Liver (tissue), 3 donors: ENCODE data around the gene BMP10.

Experiments
- ATF3 ChIP-seq: IDR thresholded peaks from 2 replicates; pipeline ENCODE4 v1.6.1; 2016; ENCODE audit warnings: antibody characterized with exemption
- CTCF ChIP-seq: fragments of 150-350 bp; IDR thresholded peaks from 2 replicates; pipeline ENCODE4 v1.5.1; 2017; ENCODE audit warnings: improper control_type of control experiment, low read depth, low read length; ENCODE audit not compliant: missing input control
- EGR1 ChIP-seq, 2 donors: IDR thresholded peaks; 2 replicates each; pipeline ENCODE4 v1.6.1; 2016 to 2018; ENCODE audit warnings: antibody characterized with exemption in 2 of 2, low read depth in 2 of 2
- MAX ChIP-seq: IDR thresholded peaks from 2 replicates; pipeline ENCODE4 v1.6.1; 2016; ENCODE audit warnings: antibody characterized with exemption
- RXRA ChIP-seq, 2 donors: IDR thresholded peaks; 2 replicates each; pipeline ENCODE4 v1.6.1; 2017 to 2018; ENCODE audit warnings: antibody characterized with exemption in 2 of 2, mild to moderate bottlenecking in 1 of 2
- SP1 ChIP-seq: IDR thresholded peaks from 2 replicates; pipeline ENCODE4 v1.6.1; 2018; ENCODE audit warnings: antibody characterized with exemption, mild to moderate bottlenecking
- TAF1 ChIP-seq: conservative IDR thresholded peaks from 2 replicates; pipeline ENCODE4 v1.6.1; 2016; ENCODE audit warnings: antibody characterized with exemption, mild to moderate bottlenecking
- donor health status: healthy.
- donor health status: healthy.

GRCh38 chr2:68878753-68879152, 7.6 kb upstream of the BMP10 start:
- TF ChIP-seq ATF3, result no peak
- no peak for TF ChIP-seq SP1
- TF ChIP-seq CTCF, result no peak
- no peak for TF ChIP-seq MAX
- no peak for TF ChIP-seq TAF1
- TF ChIP-seq RXRA (IDR thresholded peaks at IDR 0.05), result no peak
- TF ChIP-seq EGR1 (IDR thresholded peaks at IDR 0.05; ENCODE audit: low read depth in 2 of 2), result no peak
